Natural killer cell (primary cell): ENCODE results near the gene PARVB. TPM values are rescaled to one million over a fixed set of nuclear protein-coding genes. Genes with fewer than 3 reads are reported as not detected.

Experiments used
- ATAC-seq, 3 donors: fragments of 150-1000 bp in 2 of 3; fragments of 200-7000 bp in 1 of 3; cut with Tn5 transposase; 1 replicate in 1 of 3; 2 replicates in 2 of 3; pipeline ENCODE4 v1.10.0; 2021; ENCODE audit warnings: mild to moderate bottlenecking in 2 of 3, moderate library complexity in 2 of 3
- DNase-seq, 2 donors: peaks; one replicate each; pipeline versions ENCODE4 v3.0.0 to v3.0.0-alpha.2; 2013 to 2021; ENCODE audit warnings: mixed read lengths in 1 of 2
- H3K27ac ChIP-seq: one replicate; pipeline ENCODE4 v1.5.1; 2013; ENCODE audit warnings: mild to moderate bottlenecking, low read length
- H3K27me3 ChIP-seq: one replicate; pipeline ENCODE4 v1.6.1; 2013; ENCODE audit warnings: low read length; ENCODE audit not compliant: control insufficient read depth, insufficient read depth
- H3K36me3 ChIP-seq: one replicate; pipeline ENCODE4 v1.6.1; 2013; ENCODE audit warnings: low read length; ENCODE audit not compliant: control insufficient read depth, insufficient read depth
- H3K4me1 ChIP-seq: one replicate; pipeline ENCODE4 v1.6.1; 2013; ENCODE audit warnings: low read length; ENCODE audit not compliant: control insufficient read depth, insufficient read depth
- H3K4me3 ChIP-seq: one replicate; pipeline ENCODE4 v1.5.1; 2013; ENCODE audit warnings: low read length
- H3K9me3 ChIP-seq: one replicate; pipeline ENCODE4 v1.6.1; 2013; ENCODE audit warnings: low read length; ENCODE audit not compliant: control insufficient read depth, insufficient read depth
- H3K27ac Mint-ChIP-seq, 2 donors: one replicate each; pipeline ENCODE4 v1.8.0; 2022; ENCODE audit warnings: mild to moderate bottlenecking in 2 of 2, mixed read lengths in 2 of 2, moderate library complexity in 1 of 2
- H3K27me3 Mint-ChIP-seq, 2 donors: one replicate each; pipeline ENCODE4 v1.8.0; 2022; ENCODE audit warnings: low read depth in 2 of 2, mixed read lengths in 2 of 2
- H3K36me3 Mint-ChIP-seq: one replicate; pipeline ENCODE4 v1.8.0; 2022; ENCODE audit warnings: mixed read lengths
- H3K4me1 Mint-ChIP-seq, 2 donors: one replicate each; pipeline ENCODE4 v1.8.0; 2022; ENCODE audit warnings: mixed read lengths in 2 of 2
- H3K4me3 Mint-ChIP-seq: one replicate; pipeline ENCODE4 v1.8.0; 2022; ENCODE audit warnings: mild to moderate bottlenecking, moderate library complexity, mixed read lengths
- H3K9me3 Mint-ChIP-seq, 2 donors: one replicate each; pipeline ENCODE4 v1.8.0; 2022; ENCODE audit warnings: mixed read lengths in 2 of 2
- CTCF ChIP-seq: fragments of 200-600 bp; IDR thresholded peaks from one replicate; pipeline ENCODE4 v1.8.0; 2022; ENCODE audit warnings: antibody characterized with exemption
- WGBS: methylation state at CpG from one replicate; pipeline ENCODE4 v1.1.7; 2013; ENCODE audit warnings: missing lambda C conversion rate; ENCODE audit not compliant: insufficient coverage; 5-methylcytosine and 5-hydroxymethylcytosine counted together
- intact Hi-C: fragments of 100-400 bp; cut with micrococcal nuclease; formaldehyde crosslinking; loops from one replicate; pipeline ENCODE4 v1.14.2; 2022
- total RNA-seq, 4 donors: library from RNA; stranded (reverse); fragments of 120-200 nt in 1 of 4; gene quantifications; one replicate each; pipeline versions ENCODE4 v1.2.3 to v1.2.4, GENCODE V29; 2013 to 2022

PARVB gene
- total RNA-seq, 3 donors from 2014 or later (not counting 1 experiment from before 2014, with no cell fraction given), result 2.9 to 12.5 (median 8.1) TPM

GRCh38 chr22:44147008-44147645 is 123.0 kb downstream of the PARVB start:
- intact Hi-C loops, result no loop called here
- no peak for TF ChIP-seq CTCF
- Histone ChIP-seq H3K27ac (no peak overlapping the region), H3K36me3 (no peaks in the 10 kb centered on the region), H3K4me3 (no peak overlapping the region), H3K9me3 (no peaks in the 10 kb centered on the region), H3K4me1 (no peaks in the 10 kb centered on the region), H3K27me3 (no peaks in the 10 kb centered on the region)
- 85% methylated on average over 12 of the region's 12 CpGs for WGBS
- Mint-ChIP-seq H3K27ac (no peak overlapping the region), H3K27me3 (peaks cover 0 to 12% of the 10 kb centered on the region in 2 donors), H3K4me1 (no peaks in the 10 kb centered on the region), H3K36me3 (no peaks in the 10 kb centered on the region), H3K4me3 (no peak overlapping the region), H3K9me3 (no peaks in the 10 kb centered on the region)
- DNase-seq, result no peak
- no peak for ATAC-seq

GRCh38 chr22:44147821-44148574 is 123.9 kb downstream of the PARVB start:
- no peaks in the 10 kb centered on the region for H3K36me3 Mint-ChIP-seq
- no peak for TF ChIP-seq CTCF
- H3K36me3 ChIP-seq, result no peaks in the 10 kb centered on the region
- H3K4me1 Mint-ChIP-seq, result no peaks in the 10 kb centered on the region
- no peaks in the 10 kb centered on the region for H3K9me3 ChIP-seq
- H3K4me3 Mint-ChIP-seq, result no peak overlapping the region
- H3K27ac Mint-ChIP-seq, result no peak overlapping the region
- no peaks in the 10 kb centered on the region for H3K4me1 ChIP-seq
- 92% methylated on average over 26 of the region's 27 CpGs for WGBS
- H3K9me3 Mint-ChIP-seq, result no peaks in the 10 kb centered on the region
- H3K4me3 ChIP-seq, result no peak overlapping the region
- ATAC-seq (no peak), DNase-seq (no peak)
- H3K27me3 Mint-ChIP-seq, result peaks cover 0 to 18% of the 10 kb centered on the region in 2 donors
- intact Hi-C loops, result no loop called here
- H3K27ac ChIP-seq, result no peak overlapping the region
- H3K27me3 ChIP-seq, result no peaks in the 10 kb centered on the region

GRCh38 chr22:44151676-44152075 is 127.6 kb downstream of the PARVB start:
- intact Hi-C loops, result no loop called here
- H3K4me3 Mint-ChIP-seq, result no peak overlapping the region
- H3K4me1 ChIP-seq, result peaks cover 5% of the 10 kb centered on the region
- DNase-seq, result no peak
- H3K9me3 Mint-ChIP-seq, result no peaks in the 10 kb centered on the region
- TF ChIP-seq CTCF, result no peak
- WGBS, result 91% methylated on average over 4 of the region's 4 CpGs
- ATAC-seq, result no peak
- no peaks in the 10 kb centered on the region for H3K36me3 ChIP-seq
- peaks cover 9% of the 10 kb centered on the region for H3K9me3 ChIP-seq
- no peak overlapping the region for H3K4me3 ChIP-seq
- H3K27me3 Mint-ChIP-seq, result peaks cover 0 to 15% of the 10 kb centered on the region in 2 donors
- H3K27me3 ChIP-seq, result no peaks in the 10 kb centered on the region
- no peak overlapping the region for H3K27ac ChIP-seq
- no peaks in the 10 kb centered on the region for H3K4me1 Mint-ChIP-seq
- H3K36me3 Mint-ChIP-seq, result no peaks in the 10 kb centered on the region
- no peak overlapping the region for H3K27ac Mint-ChIP-seq
